B cell (primary cell): ENCODE data around the gene USP14.

Experiments used
- CTCF ChIP-seq: fragments of 200-600 bp; IDR thresholded peaks from one replicate; pipeline ENCODE4 v1.8.0; 2022; ENCODE audit warnings: antibody characterized with exemption, mild to moderate bottlenecking
- EZH2 ChIP-seq: IDR thresholded peaks from 2 replicates; pipeline ENCODE4 v1.6.1; 2012; ENCODE audit warnings: borderline replicate concordance, low read depth, mild to moderate bottlenecking, moderate library complexity, low read length; ENCODE audit not compliant: insufficient read depth, poor library complexity, severe bottlenecking

DNA sequence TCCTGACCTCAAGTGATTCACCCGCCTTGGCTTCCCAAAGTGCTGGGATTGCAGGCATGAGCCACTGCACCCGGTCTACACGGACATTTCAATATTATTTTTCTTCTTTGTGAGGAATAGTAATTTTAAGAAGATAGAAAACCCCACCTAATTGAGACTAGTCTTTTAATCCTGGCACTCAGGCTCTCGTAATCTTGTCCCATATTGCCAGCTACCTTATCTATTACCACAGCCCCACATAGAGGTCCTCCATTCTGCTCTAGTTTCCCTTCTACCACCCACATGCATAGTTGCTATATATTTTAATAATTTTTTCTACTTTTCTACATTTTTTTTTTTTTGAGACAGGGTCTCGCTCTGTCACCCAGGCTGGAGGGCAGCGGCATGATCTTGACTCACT lies 9.5 kb upstream of the USP14 start:
- TF ChIP-seq CTCF (no peak), EZH2 (no peak)
